COLO668 (cell line): ENCODE results near the gene MDH2.
"Not testable (repeated sequence)": the region's sequence is repeated elsewhere in the genome, so short reads cannot be mapped to it uniquely, and the experiment has no call there.

Experiments used
- DNase-seq: peaks from one replicate; lab custom pipeline; 2025; ENCODE audit not compliant: unreplicated experiment; lab: John Stamatoyannopoulos, UW

MDH2 gene

DNA sequence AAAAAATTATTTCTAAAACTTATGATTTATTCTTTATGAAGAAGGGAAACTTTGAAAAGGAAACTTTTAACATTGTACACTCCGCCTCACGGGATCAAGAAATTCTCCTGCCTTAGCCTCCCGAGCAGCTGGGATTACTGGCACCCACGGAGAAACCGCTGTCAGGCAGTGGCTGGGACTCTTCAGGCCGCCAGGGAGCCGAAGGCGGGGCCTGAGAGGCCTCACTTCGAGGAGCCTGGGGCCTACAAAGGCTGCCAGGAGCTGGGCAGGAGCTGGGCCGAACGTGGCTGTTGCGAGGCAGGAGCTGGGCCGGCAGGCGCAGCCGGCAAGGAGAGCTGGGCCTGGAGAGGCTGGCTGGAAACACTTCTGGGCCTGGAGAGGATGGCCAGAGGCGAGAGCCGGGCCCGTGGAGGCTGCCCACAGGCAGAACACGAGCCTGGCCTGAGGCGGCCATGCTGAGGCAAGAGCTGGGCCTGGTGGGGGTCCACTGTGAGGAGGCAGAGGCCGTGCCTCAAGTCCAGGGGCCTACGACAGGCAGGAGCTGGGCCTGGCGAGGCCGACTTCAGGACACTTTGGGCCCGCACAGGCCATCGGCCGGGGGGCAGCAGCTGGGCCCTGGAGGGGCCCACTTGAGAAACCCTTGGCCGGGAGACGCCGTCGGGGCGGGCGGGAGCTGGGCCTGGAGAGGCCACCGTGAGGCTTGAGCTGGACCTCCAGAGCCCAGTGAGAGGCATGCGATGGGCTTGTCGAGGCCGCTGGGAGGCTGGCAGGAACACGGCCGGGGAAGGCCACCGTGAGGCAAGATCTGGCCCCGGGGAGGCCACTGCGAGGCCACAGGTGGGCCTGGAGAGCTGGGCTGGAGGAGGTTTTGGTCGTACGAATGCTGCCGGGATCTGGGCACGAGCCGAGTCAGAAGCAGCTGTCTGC lies 23.7 kb downstream of the MDH2 start:
- no peak for DNase-seq

DNA sequence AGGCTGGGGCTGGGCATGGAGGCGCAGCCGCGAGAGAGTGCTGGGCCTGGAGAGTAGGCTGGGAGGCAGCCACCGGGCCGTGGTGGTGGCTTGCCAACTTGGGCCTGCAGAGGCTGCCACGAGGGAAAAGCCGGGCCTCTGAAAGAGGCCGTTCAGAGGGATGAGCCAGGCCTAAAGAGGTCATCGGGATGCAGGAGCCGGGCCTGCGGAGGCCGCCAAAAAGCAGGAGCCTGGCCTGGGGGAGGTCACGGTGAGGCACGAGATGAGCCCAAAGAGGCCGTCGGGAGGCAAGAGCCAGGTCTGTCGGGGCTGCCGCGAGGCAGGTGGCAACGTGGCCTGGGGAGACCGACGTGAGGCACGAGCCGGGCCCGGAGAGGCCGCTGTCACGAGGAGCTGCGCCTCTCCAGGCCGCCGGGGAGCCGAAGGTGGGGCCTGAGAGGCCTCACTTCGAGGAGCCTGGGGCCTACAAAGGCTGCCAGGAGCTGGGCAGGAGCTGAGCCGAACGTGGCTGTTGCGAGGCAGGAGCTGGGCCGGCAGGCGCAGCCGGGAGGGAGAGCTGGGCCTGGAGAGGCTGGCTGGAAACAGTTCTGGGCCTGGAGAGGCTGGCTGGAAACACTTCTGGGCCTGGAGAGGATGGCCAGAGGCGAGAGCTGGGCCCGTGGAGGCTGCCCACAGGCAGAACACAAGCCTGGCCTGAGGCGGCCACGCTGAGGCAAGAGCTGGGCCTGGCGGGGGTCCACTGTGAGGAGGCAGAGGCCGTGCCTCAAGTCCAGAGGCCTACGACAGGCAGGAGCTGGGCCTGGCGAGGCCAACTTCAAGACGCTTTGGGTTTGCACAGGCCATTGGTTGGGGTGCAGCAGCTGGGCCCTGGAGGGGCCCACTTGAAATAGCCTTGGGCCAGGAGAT lies 24.6 kb downstream of the MDH2 start:
- DNase-seq: no peak

DNA sequence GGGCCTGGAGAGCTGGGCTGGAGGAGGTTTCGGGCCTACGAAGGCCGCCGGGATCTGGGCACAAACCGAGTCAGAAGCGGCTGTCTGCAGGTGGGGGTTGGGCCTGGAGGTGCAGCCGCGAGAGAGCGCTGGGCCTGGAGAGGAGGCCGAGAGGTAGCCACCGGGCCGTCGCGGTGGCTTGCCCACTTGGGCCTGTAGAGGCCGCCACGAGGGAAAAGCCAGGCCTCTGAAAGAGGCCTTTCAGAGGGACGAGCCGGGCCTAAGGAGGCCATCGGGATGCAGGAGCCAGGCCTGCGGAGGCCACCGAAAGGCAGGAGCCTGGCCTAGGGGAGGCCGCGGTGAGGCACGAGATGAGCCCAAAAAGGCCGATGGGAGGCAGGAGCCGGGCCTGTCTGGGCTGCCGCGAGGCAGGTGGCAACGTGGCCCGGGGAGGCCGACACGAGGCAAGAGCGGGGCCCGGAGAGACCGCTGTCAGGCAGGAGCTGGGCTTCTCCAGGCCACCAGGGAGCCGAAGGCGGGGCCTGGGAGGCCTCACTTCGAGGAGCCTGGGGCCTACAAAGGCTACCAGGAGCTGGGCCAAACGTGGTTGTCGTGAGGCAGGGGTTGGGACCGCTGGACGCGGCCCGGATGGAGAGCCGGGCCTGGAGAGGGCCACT lies 25.6 kb downstream of the MDH2 start:
- DNase-seq: no peak

GRCh38 chr7:76074306-76074971 lies 26.5 kb downstream of the MDH2 start:
- no peak for DNase-seq

DNA sequence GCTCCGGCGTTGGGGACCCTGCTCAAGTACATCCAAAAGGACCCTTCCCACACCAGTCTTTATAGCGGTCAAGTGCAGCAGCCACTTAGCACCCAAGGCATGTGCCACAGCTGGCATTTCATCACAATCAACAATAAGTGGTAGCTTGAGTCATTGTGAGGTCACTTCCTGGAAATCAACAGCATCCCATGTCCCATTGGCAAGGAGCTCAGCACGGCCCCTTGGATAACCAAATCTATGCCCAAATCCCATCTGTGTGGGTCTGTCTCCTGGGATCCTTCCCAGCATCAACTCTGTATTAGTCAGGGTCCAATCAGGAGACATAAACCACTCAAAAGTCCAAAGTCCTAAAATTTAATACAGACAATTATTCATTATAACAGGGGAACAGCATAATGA lies 27.1 kb downstream of the MDH2 start:
- DNase-seq: no peak

DNA sequence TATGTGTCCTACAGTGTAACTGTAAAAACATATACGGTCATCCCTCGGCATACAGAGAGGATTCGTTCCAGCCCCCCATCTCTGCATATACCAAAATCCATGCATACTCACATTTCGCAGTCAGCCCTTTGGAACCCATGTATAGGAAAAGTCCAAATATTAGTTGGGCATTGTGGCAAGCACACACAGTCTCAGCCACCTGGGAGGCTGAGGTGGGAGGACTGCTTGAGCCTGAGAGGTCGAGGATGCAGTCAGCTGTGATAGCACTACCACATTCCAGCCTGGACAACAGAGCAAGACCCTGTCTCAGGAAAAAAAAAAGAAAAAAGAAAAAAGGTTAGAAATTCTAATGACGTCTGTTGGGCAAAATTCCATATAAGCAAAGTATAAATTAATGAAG lies 29.1 kb downstream of the MDH2 start:
- DNase-seq: no peak

DNA sequence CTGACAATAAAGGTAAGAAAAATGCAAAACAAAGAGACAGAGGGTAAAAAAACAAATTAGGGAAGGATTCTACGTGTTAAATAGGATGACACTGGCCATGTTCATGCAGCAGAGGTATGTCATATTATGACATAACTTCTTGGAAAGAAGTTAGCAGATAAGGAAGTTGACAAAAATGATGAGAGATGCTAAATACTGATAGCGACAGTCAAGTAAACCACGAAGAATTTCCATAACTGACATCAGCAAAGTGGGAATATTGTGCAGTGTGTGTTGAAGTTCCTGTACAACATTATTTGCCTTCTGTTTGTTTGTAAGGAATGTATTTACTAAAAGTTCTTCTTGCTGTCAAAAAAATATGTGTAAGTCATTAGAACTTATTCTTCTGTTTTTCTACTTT lies 29.5 kb downstream of the MDH2 start:
- DNase-seq: no peak

GRCh38 chr7:76080204-76080603 lies 32.3 kb downstream of the MDH2 start:
- DNase-seq: no peak

- not testable (repeated sequence) for DNase-seq
Measured at GRCh38 chr7:76084115-76084514, 36.2 kb downstream of the MDH2 start.

- no peak for DNase-seq
Measured at GRCh38 chr7:76086070-76086469, 38.2 kb downstream of the MDH2 start.

DNA sequence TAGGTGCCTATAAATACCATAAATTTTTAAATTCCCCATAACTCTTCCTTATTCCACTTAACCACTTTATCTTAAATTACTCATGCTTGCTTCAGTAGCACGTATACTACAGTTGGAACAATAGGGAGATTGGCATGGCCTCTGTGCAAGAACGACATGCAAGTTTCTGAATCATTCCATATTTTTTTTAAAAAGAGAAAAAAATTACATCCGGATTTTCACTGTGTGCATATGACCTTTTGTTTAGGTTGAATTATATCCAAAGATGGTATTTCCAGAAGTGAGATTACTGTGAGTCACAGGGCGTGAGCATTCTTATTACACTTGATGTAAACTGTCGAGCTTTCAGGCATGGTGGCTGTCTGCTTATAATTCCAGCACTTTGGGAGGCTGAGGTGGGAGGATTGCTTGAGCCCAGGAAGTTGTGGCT lies 39.5 kb downstream of the MDH2 start:
- not testable (repeated sequence) for DNase-seq

DNA sequence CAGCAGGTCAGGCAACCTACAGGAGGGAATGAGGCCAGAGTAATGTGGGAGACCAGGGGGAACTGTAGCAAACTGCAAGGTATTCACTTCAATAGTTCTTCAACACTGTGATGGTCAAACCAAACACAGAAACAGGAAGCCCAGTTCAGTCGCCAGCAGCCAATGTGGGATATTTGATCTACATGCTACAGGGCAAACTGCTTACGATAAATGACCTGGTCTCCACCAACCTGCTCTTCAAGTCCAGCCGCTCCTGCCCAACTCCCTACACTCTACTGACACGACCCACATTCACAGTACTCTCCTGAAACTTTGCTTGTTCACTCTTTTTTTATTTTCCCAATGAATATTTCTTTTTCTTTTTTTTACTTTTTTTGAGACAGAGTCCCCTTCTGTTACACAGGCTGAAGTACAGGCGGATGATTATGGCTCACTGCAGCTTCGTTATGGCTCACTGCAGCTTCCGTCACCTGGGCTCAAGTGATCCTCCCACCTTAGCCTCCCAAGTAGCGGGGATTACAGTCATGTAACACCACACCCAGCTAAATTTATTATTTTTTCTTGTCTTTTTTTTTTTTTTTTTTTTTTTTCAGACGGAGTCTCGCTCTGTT lies 42.1 kb downstream of the MDH2 start:
- no peak for DNase-seq

- no peak for DNase-seq
Measured at GRCh38 chr7:76091506-76091905, 43.6 kb downstream of the MDH2 start.

DNA sequence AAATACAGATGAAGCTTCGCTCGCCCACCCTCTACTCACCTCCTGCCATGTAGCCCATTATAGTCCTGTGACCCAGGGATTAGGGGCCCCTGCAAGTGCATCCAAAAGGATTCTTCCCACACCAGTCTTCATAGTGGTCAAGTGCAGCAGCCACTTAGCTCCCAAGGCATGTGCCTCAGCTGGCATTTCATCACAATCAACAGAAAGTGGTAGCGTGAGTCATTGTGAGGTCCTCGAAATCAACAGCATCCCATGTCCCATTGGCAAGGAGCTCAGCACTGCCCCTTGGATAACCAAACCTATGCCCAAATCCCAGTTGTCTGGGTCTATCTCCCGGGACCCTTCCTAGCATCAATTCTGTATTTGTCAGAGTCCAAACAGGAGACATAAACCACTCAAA lies 45.6 kb downstream of the MDH2 start:
- DNase-seq: not testable (repeated sequence)

GRCh38 chr7:76094326-76094725 lies 46.4 kb downstream of the MDH2 start:
- not testable (repeated sequence) for DNase-seq

DNA sequence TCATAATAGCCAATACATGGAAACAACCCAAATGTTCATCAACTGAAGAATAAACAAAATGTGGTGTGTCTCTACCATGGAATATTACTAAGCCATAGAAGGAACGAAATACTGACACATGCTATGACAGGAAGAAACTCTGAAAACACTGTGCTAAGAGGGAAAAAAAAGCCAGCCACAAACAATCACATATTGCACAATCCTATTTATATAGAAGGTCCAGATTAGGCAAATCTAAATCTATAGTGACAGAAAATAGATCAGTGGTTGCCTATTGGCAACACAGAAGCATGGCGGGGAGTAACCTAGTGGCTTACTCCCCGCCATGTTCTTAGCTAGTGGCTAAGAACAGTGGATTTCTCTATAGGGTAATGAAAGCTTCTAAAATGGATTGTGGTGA lies 48.0 kb downstream of the MDH2 start:
- no peak for DNase-seq

DNA sequence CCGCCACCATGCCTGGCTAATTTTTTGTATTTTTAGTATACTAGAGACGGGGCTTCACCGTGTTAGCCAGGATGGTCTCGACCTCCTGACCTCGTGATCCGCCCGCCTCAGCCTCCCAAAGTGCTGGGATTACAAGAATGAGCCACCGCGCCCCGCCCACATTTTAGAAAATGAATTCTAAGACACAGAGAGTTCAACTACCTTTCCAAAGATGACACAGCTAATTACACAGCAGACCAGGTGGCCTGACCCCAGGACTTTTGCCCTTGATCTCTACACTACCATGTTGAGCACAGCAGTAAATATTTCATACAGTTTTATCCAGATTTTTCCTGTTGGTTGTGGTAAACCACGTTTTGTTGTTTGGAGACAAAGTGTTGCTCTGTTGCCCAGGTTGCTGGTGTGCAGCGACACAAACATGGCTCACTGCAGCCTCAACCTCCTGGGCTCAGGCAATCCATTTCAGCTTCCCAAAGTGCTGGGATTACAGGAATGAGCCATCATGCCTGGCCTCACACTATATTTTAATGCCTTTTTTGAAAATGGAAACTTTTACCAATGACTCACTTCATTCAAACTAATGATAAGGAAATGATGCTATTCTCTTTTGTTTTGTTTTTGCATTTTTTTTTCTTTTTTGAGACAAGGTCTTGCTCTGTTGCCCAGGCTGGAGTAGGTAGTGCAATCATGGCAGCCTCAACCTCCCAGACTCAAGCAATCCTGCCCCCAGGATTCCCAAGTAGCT lies 54.0 kb downstream of the MDH2 start:
- not testable (repeated sequence) for DNase-seq

- not testable (repeated sequence) for DNase-seq
Measured at GRCh38 chr7:76103788-76104187, 55.9 kb downstream of the MDH2 start.

DNA sequence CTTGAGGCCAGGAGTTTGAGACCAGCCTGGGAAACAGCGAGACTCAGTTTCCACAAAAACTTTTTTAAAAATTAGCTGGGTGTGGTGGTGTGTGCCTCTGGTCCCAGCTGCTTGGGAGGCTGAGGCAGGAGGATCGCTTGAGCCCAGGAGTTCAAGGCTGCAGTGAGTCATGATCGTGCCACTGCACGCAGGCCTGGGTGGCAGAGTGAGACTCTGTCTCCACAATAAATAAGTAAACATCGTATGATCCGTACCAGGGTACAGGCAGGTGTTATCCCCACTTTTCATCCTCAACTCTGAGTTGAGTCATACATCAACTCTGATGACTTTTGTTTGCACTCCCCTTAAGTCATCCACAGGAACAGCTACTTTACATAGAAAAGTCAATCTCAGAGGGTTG lies 58.2 kb downstream of the MDH2 start:
- DNase-seq: peak; percentile 50

DNA sequence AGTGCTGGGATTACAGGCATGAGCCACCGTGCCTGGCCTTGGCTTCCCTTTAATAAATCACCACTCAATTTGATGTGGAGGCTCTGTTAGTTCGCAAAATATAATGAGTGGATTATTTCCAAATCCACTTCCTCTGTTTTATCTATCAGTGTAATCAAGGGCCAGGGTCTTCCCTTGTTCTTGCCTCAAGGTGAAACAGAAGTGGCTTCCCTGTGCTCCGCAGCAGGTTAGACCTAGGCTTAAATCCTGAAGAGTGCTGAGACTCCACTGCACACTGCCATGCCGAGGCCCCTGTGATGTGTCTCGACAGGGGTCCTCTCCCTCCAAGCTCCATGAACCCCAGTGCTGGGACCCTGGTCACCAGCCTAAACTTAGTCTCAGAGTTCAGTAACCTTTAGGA lies 59.0 kb downstream of the MDH2 start:
- DNase-seq: no peak
